Activated CD4-positive, alpha-beta T cell treated with anti-CD3 and anti-CD28 coated beads, Interleukin-2, amount 10 ng/mL, durations not matched to agents 24 days and 14 days (primary cell): ENCODE measurements around the gene RAE1. TPM values are rescaled to one million over a fixed set of nuclear protein-coding genes. Genes with fewer than 3 reads are reported as not detected.
A peak's percentile ranks its signal among the peaks of the same experiment; 100 is the strongest.

Experiments
- DNase-seq: peaks from one replicate; pipeline ENCODE4 v3.0.0; 2022
- H3K27ac Mint-ChIP-seq: one replicate; pipeline ENCODE4 v1.8.0; 2022; ENCODE audit warnings: mild to moderate bottlenecking, mixed read lengths
- H3K27me3 Mint-ChIP-seq: one replicate; pipeline ENCODE4 v1.8.0; 2022; ENCODE audit warnings: mixed read lengths
- H3K36me3 Mint-ChIP-seq: one replicate; pipeline ENCODE4 v1.8.0; 2022; ENCODE audit warnings: low read depth, mild to moderate bottlenecking, mixed read lengths
- H3K4me1 Mint-ChIP-seq: one replicate; pipeline ENCODE4 v1.8.0; 2021; ENCODE audit warnings: mixed read lengths
- H3K4me3 Mint-ChIP-seq: one replicate; pipeline ENCODE4 v1.8.0; 2022; ENCODE audit warnings: mild to moderate bottlenecking, moderate library complexity, mixed read lengths
- H3K9me3 Mint-ChIP-seq: one replicate; pipeline ENCODE4 v1.8.0; 2021; ENCODE audit warnings: mixed read lengths
- intact Hi-C: fragments of 100-400 bp; cut with micrococcal nuclease; formaldehyde crosslinking; loops from one replicate; pipeline ENCODE4 v1.15.1; 2023
- total RNA-seq: library from RNA; stranded (reverse); gene quantifications from 2 replicates; pipeline ENCODE4 v1.2.3, GENCODE V29; 2022

The RAE1 gene
- total RNA-seq, result 58.2 and 63.4 TPM in 2 replicates

GRCh38 chr20:57351042-57351783 lies at the start of gene RAE1:
Gene RAE1, plus strand, starts transcription at chr20:57351255. Its CDS starts 2,784 bp downstream, at chr20:57354039.
- peaks cover 31% of the 10 kb centered on the region for H3K4me1 Mint-ChIP-seq
- H3K27ac Mint-ChIP-seq, result peak within 1 kb of the TSS; percentile 94

GRCh38 chr20:57306747-57307146 lies 44.3 kb upstream of the RAE1 start:
- H3K36me3 Mint-ChIP-seq, result no peaks in the 10 kb centered on the region
- intact Hi-C loops, result no loop called here
- H3K27ac Mint-ChIP-seq, result no peak overlapping the region
- no peak for DNase-seq
- no peaks in the 10 kb centered on the region for H3K9me3 Mint-ChIP-seq
- H3K27me3 Mint-ChIP-seq, result no peaks in the 10 kb centered on the region
- H3K4me3 Mint-ChIP-seq, result no peak overlapping the region
- H3K4me1 Mint-ChIP-seq, result no peaks in the 10 kb centered on the region

More at GRCh38 chr20:57351042-57351783, at the start of gene RAE1:
- H3K27me3 Mint-ChIP-seq, result peaks cover 6% of the 10 kb centered on the region
- intact Hi-C loops, result loop anchor here (1.0 to 10.0 kb wide), 5 partner anchors 30 to 956 kb away; partner anchors contain the start of genes AURKA, CSTF1 and PMEPA1
- peak within 1 kb of the TSS; percentile 95 for H3K4me3 Mint-ChIP-seq
- peaks cover 33% of the 10 kb centered on the region for H3K36me3 Mint-ChIP-seq
- H3K9me3 Mint-ChIP-seq, result no peaks in the 10 kb centered on the region
- DNase-seq, result peak; percentile 98

GRCh38 chr20:57308451-57309271 lies 42.4 kb upstream of the RAE1 start:
- DNase-seq, result no peak
- no peak overlapping the region for H3K27ac Mint-ChIP-seq
- no peaks in the 10 kb centered on the region for H3K36me3 Mint-ChIP-seq
- no peaks in the 10 kb centered on the region for H3K27me3 Mint-ChIP-seq
- H3K4me3 Mint-ChIP-seq, result no peak overlapping the region
- intact Hi-C loops, result no loop called here
- H3K9me3 Mint-ChIP-seq, result no peaks in the 10 kb centered on the region
- no peaks in the 10 kb centered on the region for H3K4me1 Mint-ChIP-seq

GRCh38 chr20:57309544-57310115 lies 41.4 kb upstream of the RAE1 start:
- no peak overlapping the region for H3K4me3 Mint-ChIP-seq
- H3K9me3 Mint-ChIP-seq, result no peaks in the 10 kb centered on the region
- H3K36me3 Mint-ChIP-seq, result no peaks in the 10 kb centered on the region
- intact Hi-C loops, result no loop called here
- no peak for DNase-seq
- H3K27ac Mint-ChIP-seq, result no peak overlapping the region
- peaks cover 1% of the 10 kb centered on the region for H3K27me3 Mint-ChIP-seq
- no peaks in the 10 kb centered on the region for H3K4me1 Mint-ChIP-seq

GRCh38 chr20:57310821-57311514 lies 40.1 kb upstream of the RAE1 start:
- no peaks in the 10 kb centered on the region for H3K4me1 Mint-ChIP-seq
- H3K27ac Mint-ChIP-seq, result no peak overlapping the region
- intact Hi-C loops, result no loop called here
- H3K36me3 Mint-ChIP-seq, result no peaks in the 10 kb centered on the region
- peaks cover 1% of the 10 kb centered on the region for H3K27me3 Mint-ChIP-seq
- H3K9me3 Mint-ChIP-seq, result no peaks in the 10 kb centered on the region
- H3K4me3 Mint-ChIP-seq, result no peak overlapping the region
- DNase-seq, result no peak

GRCh38 chr20:57312138-57312537 lies 38.9 kb upstream of the RAE1 start:
- Mint-ChIP-seq H3K4me1 (no peaks in the 10 kb centered on the region), H3K4me3 (no peak overlapping the region), H3K9me3 (no peaks in the 10 kb centered on the region), H3K27me3 (peaks cover 1% of the 10 kb centered on the region), H3K36me3 (no peaks in the 10 kb centered on the region), H3K27ac (no peak overlapping the region)
- no peak for DNase-seq
- intact Hi-C loops, result no loop called here

GRCh38 chr20:57313230-57313629 lies 37.8 kb upstream of the RAE1 start:
- Mint-ChIP-seq H3K4me1 (no peaks in the 10 kb centered on the region), H3K4me3 (no peak overlapping the region), H3K9me3 (no peaks in the 10 kb centered on the region), H3K36me3 (no peaks in the 10 kb centered on the region), H3K27me3 (peaks cover 1% of the 10 kb centered on the region), H3K27ac (no peak overlapping the region)
- DNase-seq, result no peak
- intact Hi-C loops, result no loop called here

- H3K27ac Mint-ChIP-seq, result no peak overlapping the region
- intact Hi-C loops, result no loop called here
- H3K27me3 Mint-ChIP-seq, result peaks cover 3% of the 10 kb centered on the region
- DNase-seq, result no peak
- H3K4me1 Mint-ChIP-seq, result no peaks in the 10 kb centered on the region
- H3K4me3 Mint-ChIP-seq, result no peak overlapping the region
- H3K9me3 Mint-ChIP-seq, result no peaks in the 10 kb centered on the region
- H3K36me3 Mint-ChIP-seq, result no peaks in the 10 kb centered on the region
Observed at GRCh38 chr20:57313951-57314350, 37.1 kb upstream of the RAE1 start.

- Mint-ChIP-seq H3K4me1 (no peaks in the 10 kb centered on the region), H3K27ac (no peak overlapping the region), H3K27me3 (peaks cover 11% of the 10 kb centered on the region), H3K4me3 (no peak overlapping the region), H3K9me3 (no peaks in the 10 kb centered on the region), H3K36me3 (no peaks in the 10 kb centered on the region)
- intact Hi-C loops, result no loop called here
- no peak for DNase-seq
Observed at GRCh38 chr20:57315083-57315975, 35.7 kb upstream of the RAE1 start.

GRCh38 chr20:57315976-57316480 lies 35.0 kb upstream of the RAE1 start:
- intact Hi-C loops, result no loop called here
- no peaks in the 10 kb centered on the region for H3K9me3 Mint-ChIP-seq
- peaks cover 12% of the 10 kb centered on the region for H3K27me3 Mint-ChIP-seq
- no peak for DNase-seq
- no peaks in the 10 kb centered on the region for H3K4me1 Mint-ChIP-seq
- H3K36me3 Mint-ChIP-seq, result no peaks in the 10 kb centered on the region
- no peak overlapping the region for H3K27ac Mint-ChIP-seq
- no peak overlapping the region for H3K4me3 Mint-ChIP-seq

GRCh38 chr20:57316795-57317201 lies 34.3 kb upstream of the RAE1 start:
- Mint-ChIP-seq H3K27me3 (peaks cover 17% of the 10 kb centered on the region), H3K27ac (no peak overlapping the region), H3K4me3 (no peak overlapping the region), H3K4me1 (no peaks in the 10 kb centered on the region), H3K9me3 (no peaks in the 10 kb centered on the region), H3K36me3 (no peaks in the 10 kb centered on the region)
- intact Hi-C loops, result no loop called here
- DNase-seq, result no peak

GRCh38 chr20:57317316-57317788 lies 33.7 kb upstream of the RAE1 start:
- Mint-ChIP-seq H3K36me3 (no peaks in the 10 kb centered on the region), H3K9me3 (no peaks in the 10 kb centered on the region), H3K27ac (no peak overlapping the region), H3K4me3 (no peak overlapping the region), H3K4me1 (no peaks in the 10 kb centered on the region), H3K27me3 (peaks cover 21% of the 10 kb centered on the region)
- DNase-seq, result no peak
- intact Hi-C loops, result no loop called here
